GM18499 (cell line): ENCODE results near the gene UBE2B.
"Not testable (repeated sequence)": the region's sequence is repeated elsewhere in the genome, so short reads cannot be mapped to it uniquely, and the experiment has no call there.

ENCODE experiments used
- ATAC-seq: cut with Tn5 transposase; IDR thresholded peaks from one replicate; pipeline ENCODE4 v1.9.1; 2021; ENCODE audit warnings: moderate number of reproducible peaks; ENCODE audit not compliant: insufficient read depth, unreplicated experiment

UBE2B gene

GRCh38 chr5:134370871-134371833, at the start of gene UBE2B:
TSS of gene UBE2B (plus strand) at chr5:134371569. CDS start at chr5:134371596, 27 bp downstream.
- ATAC-seq: peak; percentile 68

DNA sequence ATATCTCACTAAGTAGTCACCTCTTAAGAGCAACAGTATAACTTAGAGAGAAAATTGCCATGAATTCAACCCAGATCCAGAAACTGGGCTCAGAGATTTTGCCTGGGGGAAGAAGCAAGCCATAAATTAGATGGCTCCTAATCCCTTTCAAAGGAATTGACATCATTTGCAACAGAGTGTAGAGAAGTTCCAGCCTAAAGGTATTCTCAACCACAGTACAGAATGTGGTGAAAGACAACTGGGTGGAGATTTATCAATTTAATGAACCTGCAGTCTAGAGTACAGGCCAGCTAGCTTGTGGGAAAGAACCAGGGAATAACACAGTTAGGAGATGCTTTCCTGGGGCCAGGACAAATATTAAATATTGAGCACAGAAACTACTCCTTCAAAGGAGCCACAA, 44.0 kb upstream of the UBE2B start:
- ATAC-seq: no peak

DNA sequence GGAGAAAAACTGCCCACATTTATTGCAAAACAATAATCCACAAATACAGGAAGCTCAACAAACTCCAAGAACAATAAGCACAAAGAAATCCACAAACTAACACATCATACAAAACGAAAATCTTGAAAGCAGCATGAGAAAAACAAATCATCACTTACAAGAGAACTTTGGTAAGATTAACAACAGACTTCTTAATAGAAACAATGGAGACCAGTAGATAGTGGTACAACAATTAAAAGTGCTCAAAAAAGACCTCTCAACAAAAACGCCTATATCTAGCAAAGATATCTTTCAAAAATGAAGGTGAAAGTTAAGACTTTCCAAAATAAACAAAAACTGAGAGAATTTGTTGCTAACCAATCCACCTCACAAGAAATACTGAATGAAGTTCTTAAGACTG, 42.8 kb upstream of the UBE2B start:
- ATAC-seq: no peak

DNA sequence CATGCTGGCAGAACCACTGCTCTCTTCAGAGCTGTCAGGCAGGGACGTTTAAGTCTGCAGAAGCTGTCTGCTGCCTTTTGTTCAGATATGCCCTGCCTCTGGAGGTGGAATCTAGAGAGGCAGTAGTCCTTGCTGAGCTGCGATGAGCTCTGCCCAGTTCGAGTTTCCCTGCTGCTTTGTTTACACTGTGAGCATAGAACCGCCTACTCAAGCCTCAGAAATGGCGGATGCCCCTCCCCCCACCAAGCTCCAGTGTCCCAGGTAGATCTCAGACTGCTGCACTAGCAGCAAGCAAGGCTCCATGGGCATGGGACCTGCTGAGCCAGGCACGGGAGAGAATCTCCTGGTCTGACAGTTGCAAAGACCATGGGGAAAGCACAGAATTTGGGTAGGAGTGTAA, 34.5 kb upstream of the UBE2B start:
- ATAC-seq: not testable (repeated sequence)

DNA sequence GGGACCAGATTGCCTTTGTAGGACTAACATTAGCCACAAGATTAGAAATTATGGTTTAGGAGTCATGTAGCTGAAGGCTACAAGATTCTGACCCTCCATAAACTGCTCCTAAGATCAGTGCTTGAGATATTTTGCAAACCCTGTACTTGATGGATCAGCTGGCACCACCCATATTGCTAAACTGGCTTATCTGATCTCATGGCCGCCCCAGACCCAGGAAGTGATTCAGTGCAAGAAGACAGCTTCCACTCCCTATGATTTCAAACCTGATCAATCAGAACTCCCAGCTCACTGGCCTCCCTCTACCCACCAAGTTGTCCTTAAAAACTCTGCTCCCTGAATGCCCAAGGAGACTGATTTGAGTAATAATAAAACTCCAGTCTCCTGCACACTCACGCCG, 27.9 kb upstream of the UBE2B start:
- ATAC-seq: not testable (repeated sequence)

DNA sequence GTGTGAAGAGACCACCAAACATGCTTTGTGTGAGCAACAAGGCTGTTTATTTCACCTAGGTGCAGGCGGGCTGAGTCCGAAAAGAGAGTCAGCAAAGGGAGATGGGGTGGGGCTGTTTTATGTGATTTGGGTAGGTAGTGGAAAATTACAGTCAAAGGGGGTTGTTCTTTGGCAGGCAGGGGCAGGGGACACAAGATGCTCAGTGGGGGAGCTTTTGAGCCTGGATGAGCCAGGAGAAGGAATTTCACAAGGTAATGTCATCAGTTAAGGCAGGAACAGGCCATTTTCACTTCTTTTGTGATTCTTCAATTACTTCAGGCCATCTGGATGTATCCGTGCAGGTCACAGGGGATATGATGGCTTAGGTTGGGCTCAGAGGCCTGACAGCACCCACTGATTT, 25.9 kb upstream of the UBE2B start:
- not testable (repeated sequence) for ATAC-seq

DNA sequence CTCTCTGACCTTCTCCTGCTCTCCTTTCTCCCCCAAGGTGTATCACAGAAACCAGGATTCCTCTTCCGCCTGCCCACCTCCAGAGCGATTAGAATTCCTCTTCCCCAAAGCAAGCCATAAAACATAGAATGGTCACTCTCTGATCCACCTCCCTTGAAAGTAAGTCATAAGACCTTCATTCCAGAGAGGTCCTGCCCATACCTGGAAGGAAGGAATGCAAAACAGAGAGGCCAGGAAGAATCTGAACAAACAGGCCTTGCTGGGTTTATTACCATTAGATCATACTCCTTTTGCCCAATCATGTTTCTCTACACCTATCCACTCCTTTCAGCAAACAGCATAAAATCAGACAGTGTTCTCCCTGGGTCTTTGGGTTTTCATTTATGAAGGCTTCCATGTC, 25.4 kb upstream of the UBE2B start:
- ATAC-seq: no peak

- ATAC-seq: no peak
These were observed 21.9 kb upstream of the UBE2B start for GRCh38 chr5:134349463-134349862.

GRCh38 chr5:134355681-134356080, 15.7 kb upstream of the UBE2B start:
- no peak for ATAC-seq

DNA sequence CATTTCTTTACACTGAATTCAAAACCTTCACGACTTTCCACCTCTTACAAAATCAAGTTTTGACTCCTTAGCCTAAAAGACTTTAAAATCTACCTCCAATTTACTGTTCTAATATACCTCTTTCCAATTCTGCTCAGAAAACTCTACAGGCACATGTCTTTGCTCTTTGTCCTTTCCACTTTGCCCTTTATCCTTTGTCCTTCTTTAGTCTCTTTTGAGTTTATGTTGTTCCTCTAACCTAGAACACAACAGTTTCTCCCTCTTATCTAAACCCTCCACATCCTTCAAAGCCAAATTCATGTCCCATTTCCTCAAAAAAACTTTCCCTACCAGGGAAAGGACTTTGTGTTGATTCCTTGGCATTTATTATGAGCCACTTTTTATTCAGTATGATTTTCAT, 5.8 kb upstream of the UBE2B start:
- no peak for ATAC-seq

DNA sequence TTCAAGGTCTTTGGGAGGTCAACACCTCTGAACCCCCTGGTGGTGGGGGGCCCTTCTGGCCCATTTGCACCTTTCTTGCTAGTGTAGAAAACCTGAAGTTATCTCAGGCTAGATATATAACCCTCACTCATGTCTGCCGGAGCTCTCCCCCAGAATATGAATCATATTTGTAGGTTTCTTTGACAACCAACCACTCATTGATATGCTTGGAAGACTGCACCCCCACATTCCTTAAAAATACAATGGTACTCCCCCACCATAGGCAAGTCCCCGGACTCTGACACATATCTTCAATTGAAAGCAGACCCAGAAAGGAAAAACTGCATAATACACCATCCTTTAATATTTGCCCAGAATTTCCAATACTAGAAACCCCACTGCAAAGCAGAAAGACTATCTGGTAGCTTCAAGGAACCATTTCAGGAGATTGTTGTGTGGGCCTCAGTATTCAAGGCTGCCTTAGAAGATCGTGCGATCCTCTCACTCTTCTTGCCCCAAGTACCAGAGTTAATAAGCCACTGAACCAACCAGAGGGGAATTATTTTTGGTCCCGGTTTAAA, 978 bp upstream of the UBE2B start:
- ATAC-seq: no peak

GRCh38 chr5:134371834-134372340, 518 bp downstream of the UBE2B start:
- no peak for ATAC-seq

DNA sequence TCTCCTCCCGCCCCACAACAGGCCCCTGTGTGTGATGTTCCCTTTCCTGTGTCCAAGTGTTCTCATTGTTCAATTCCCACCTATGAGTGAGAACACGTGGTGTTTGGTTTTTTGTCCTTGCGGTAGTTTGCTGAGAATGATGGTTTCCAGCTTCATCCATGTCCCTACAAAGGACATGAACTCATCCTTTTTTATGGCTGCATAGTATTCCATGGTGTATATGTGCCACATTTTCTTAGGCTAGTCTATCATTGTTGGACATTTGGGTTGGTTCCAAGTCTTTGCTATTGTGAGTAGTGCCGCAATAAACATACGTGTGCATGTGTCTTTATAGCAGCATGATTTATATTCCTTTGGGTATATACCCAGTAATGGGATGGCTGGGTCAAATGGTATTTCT, 2.3 kb downstream of the UBE2B start:
- ATAC-seq: not testable (repeated sequence)

- ATAC-seq: no peak
These were observed 2.9 kb downstream of the UBE2B start for GRCh38 chr5:134374232-134374631.

DNA sequence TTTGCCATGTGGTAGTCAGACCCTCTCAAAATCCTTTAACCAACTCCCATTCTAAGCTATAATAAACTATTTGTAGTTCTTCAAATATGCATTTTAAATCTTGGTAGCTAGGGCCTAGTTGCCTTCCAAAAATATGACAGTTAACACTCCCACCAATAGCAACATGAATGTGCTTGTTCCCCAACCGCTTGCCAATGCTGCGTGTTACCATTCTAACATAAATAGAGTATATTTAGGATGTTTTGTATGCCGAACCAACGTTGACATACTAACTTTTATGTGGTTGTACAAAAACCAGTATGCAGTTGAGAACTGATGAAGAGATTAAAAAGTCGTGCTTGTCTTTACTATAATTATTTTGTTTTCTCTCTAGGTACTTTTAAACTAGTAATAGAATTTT, 9.0 kb downstream of the UBE2B start:
- no peak for ATAC-seq

GRCh38 chr5:134382204-134382603, 10.8 kb downstream of the UBE2B start:
- ATAC-seq: not testable (repeated sequence)

GRCh38 chr5:134383980-134384697, 12.8 kb downstream of the UBE2B start:
- ATAC-seq: no peak

DNA sequence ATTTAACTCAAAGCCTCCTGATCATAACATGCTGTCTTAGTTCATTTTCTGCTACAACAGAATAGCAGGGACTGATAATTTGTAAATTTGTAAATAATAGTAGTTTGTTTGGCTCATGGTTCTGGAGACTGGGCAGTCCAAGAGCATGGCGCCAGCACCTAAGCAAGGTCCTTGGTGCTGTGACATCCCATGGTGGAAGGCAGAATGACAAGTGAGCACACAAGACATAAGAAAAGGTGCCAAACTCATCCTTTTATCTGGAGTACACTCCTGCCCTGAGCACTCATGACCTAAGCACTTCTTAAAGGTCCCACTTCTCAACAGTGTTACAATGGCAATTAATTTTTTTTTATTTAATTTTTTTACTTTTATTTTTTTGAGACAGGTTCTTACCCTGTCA, 16.1 kb downstream of the UBE2B start:
- ATAC-seq: no peak

- ATAC-seq: no peak
These were observed 20.9 kb downstream of the UBE2B start for GRCh38 chr5:134392301-134392700.

DNA sequence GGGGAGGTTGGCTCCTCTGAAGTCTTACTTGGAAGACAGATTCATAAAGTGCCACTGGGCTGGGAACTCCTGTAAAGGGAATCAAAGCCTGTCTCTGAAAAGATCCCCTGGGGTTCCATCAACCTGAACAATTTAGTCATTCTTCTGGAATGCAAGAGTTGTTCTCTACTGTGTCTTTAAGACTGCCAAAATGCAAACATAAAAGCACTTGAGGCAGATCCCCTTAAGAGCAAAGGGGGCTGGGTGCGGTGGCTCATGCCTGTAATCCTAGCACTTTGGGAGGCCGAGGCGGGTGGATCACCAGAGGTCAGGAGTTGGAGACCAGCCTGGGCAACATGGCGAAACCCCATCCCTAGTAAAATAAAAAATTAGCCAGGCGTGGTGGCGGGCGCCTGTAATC, 23.6 kb downstream of the UBE2B start:
- no peak for ATAC-seq

DNA sequence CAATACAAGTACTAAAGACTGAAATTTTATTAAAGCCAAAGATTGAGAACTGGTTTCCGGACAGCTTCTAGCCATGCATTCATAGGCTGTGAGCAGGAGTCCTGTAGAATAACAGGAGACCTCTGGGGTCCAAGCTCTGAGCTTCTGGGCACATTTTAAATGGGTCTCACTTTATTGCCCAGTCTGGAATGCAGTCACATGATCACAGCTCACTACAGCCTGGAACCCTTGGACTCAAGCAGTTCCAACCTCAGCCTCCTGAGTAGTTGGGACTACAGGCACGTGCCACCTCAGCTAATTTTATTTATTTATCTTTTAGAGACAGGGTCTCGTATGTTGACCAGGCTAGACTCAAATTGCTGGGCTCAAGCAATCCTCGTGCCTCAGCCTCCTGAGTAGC, 24.9 kb downstream of the UBE2B start:
- ATAC-seq: no peak
